ENCODE measurements around the gene VPS37B. TPM values are rescaled to one million over a fixed set of nuclear protein-coding genes. Genes with fewer than 3 reads are reported as not detected.

VPS37B gene
- total RNA-seq, 1 donor from 2014 or later, result 29.1 TPM

- no peak for TF ChIP-seq CTCF (IDR thresholded peaks at IDR 0.05; ENCODE audit: unreplicated experiment)
- no peak for DNase-seq (ENCODE audit: low spot score in 2 of 2, unreplicated experiment in 2 of 2)
- Mint-ChIP-seq H3K27ac (no peak overlapping the region), H3K27me3 (ENCODE audit: low read depth) (no peaks in the 10 kb centered on the region), H3K4me3 (no peak overlapping the region), H3K36me3 (no peaks in the 10 kb centered on the region), H3K4me1 (no peaks in the 10 kb centered on the region), H3K9me3 (peaks cover 2% of the 10 kb centered on the region)
Measured at GRCh38 chr12:122820838-122821271, 75.1 kb downstream of the VPS37B start.

- Mint-ChIP-seq H3K36me3 (no peaks in the 10 kb centered on the region), H3K27ac (no peak overlapping the region), H3K27me3 (ENCODE audit: low read depth) (no peaks in the 10 kb centered on the region), H3K4me3 (no peak overlapping the region), H3K4me1 (no peaks in the 10 kb centered on the region), H3K9me3 (peaks cover 5% of the 10 kb centered on the region)
- no peak for DNase-seq (ENCODE audit: low spot score in 2 of 2, unreplicated experiment in 2 of 2)
- no peak for TF ChIP-seq CTCF (IDR thresholded peaks at IDR 0.05; ENCODE audit: unreplicated experiment)
Measured at GRCh38 chr12:122820138-122820537, 75.8 kb downstream of the VPS37B start.

GRCh38 chr12:122819209-122819785, 76.6 kb downstream of the VPS37B start:
- H3K9me3 Mint-ChIP-seq, result peaks cover 5% of the 10 kb centered on the region
- no peak for DNase-seq (ENCODE audit: low spot score in 2 of 2, unreplicated experiment in 2 of 2)
- TF ChIP-seq CTCF (IDR thresholded peaks at IDR 0.05; ENCODE audit: unreplicated experiment), result no peak
- no peaks in the 10 kb centered on the region for H3K27me3 Mint-ChIP-seq (ENCODE audit: low read depth)
- no peaks in the 10 kb centered on the region for H3K36me3 Mint-ChIP-seq
- H3K4me1 Mint-ChIP-seq, result no peaks in the 10 kb centered on the region
- H3K4me3 Mint-ChIP-seq, result no peak overlapping the region
- no peak overlapping the region for H3K27ac Mint-ChIP-seq

Other genes starting within 250 kb of the VPS37B start
- 8.4 to 11.1 TPM (median 10.9 TPM) in 3 replicates for gene HCAR2, start 192.8 kb downstream of the VPS37B start, total RNA-seq
- 1.1 to 1.6 TPM (median 1.5 TPM) in 3 replicates for gene HCAR3, start 179.3 kb downstream of the VPS37B start, total RNA-seq
- gene HCAR1, start 165.3 kb downstream of the VPS37B start, total RNA-seq, result 1.2 to 1.3 TPM (median 1.2 TPM) in 3 replicates
- 66.4 to 69.5 TPM (median 69.4 TPM) in 3 replicates for gene DENR, start 143.3 kb downstream of the VPS37B start, total RNA-seq
- gene CCDC62, start 121.6 kb downstream of the VPS37B start, total RNA-seq, result 0.78 to 1.1 TPM (median 0.78 TPM) in 3 replicates
- 37.6 to 44.2 TPM (median 40.9 TPM) in 3 replicates for gene HIP1R, start 60.7 kb downstream of the VPS37B start, total RNA-seq
- 14.9 to 16.7 TPM (median 16.1 TPM) in 3 replicates for gene ABCB9, start 70.3 kb upstream of the VPS37B start, total RNA-seq
- gene OGFOD2, start 79.1 kb upstream of the VPS37B start, total RNA-seq, result 13.8 to 15.0 TPM (median 14.9 TPM) in 3 replicates
- gene ARL6IP4, start 84.6 kb upstream of the VPS37B start, total RNA-seq, result 120 to 133 TPM (median 122 TPM) in 3 replicates